Parathyroid adenoma (tissue), 2 donors: Measurements from ENCODE around the gene TMEM167B.

Source experiments
- H2AFZ ChIP-seq: fragments of 300-600 bp; sonication (generic); one replicate; pipeline ENCODE4 v1.7.0; 2017; ENCODE audit warnings: antibody characterized with exemption, mild to moderate bottlenecking
- H3K27ac ChIP-seq: fragments of 300-600 bp; sonication (generic); one replicate; pipeline ENCODE4 v1.7.0; 2017
- H3K27me3 ChIP-seq: fragments of 300-600 bp; sonication (generic); one replicate; pipeline ENCODE4 v1.7.0; 2017; ENCODE audit warnings: low read length; ENCODE audit not compliant: control insufficient read depth, insufficient read depth
- H3K36me3 ChIP-seq: fragments of 300-600 bp; sonication (generic); one replicate; pipeline ENCODE4 v1.7.0; 2017; ENCODE audit warnings: low read length; ENCODE audit not compliant: control insufficient read depth, insufficient read depth
- H3K4me1 ChIP-seq: fragments of 300-600 bp; sonication (generic); one replicate; pipeline ENCODE4 v1.7.0; 2017; ENCODE audit warnings: control low read depth
- H3K4me2 ChIP-seq: fragments of 300-600 bp; sonication (generic); one replicate; pipeline ENCODE4 v1.7.0; 2017; ENCODE audit warnings: low read length
- H3K4me3 ChIP-seq: fragments of 300-600 bp; sonication (generic); one replicate; pipeline ENCODE4 v1.7.0; 2017; ENCODE audit warnings: low read depth, low read length
- H3K79me2 ChIP-seq: fragments of 300-600 bp; sonication (generic); one replicate; pipeline ENCODE4 v1.7.0; 2017; ENCODE audit warnings: control low read depth
- H3K9ac ChIP-seq: fragments of 300-600 bp; sonication (generic); one replicate; pipeline ENCODE4 v1.7.0; 2017; ENCODE audit warnings: mild to moderate bottlenecking
- H3K9me3 ChIP-seq: fragments of 300-600 bp; sonication (generic); one replicate; pipeline ENCODE4 v1.7.0; 2017; ENCODE audit warnings: low read length; ENCODE audit not compliant: control insufficient read depth
- TF ChIP-seq, protein P1 (sequence below): fragments of 300-600 bp; sonication (generic); IDR thresholded peaks from one replicate; pipeline ENCODE4 v1.7.0; 2017; ENCODE audit warnings: antibody characterized with exemption, mild to moderate bottlenecking
- donor health status: primary hyperparathyroidism.

Gene TMEM167B

GRCh38 chr1:109114342-109114674 is 23.7 kb downstream of the TMEM167B start:
- peak overlapping the region; percentile 58 for H3K4me2 ChIP-seq
- no peaks in the 10 kb centered on the region for H3K9me3 ChIP-seq
- H3K79me2 ChIP-seq = no peaks in the 10 kb centered on the region
- peaks cover 8% of the 10 kb centered on the region for H3K4me1 ChIP-seq
- TF ChIP-seq, protein P1, sequence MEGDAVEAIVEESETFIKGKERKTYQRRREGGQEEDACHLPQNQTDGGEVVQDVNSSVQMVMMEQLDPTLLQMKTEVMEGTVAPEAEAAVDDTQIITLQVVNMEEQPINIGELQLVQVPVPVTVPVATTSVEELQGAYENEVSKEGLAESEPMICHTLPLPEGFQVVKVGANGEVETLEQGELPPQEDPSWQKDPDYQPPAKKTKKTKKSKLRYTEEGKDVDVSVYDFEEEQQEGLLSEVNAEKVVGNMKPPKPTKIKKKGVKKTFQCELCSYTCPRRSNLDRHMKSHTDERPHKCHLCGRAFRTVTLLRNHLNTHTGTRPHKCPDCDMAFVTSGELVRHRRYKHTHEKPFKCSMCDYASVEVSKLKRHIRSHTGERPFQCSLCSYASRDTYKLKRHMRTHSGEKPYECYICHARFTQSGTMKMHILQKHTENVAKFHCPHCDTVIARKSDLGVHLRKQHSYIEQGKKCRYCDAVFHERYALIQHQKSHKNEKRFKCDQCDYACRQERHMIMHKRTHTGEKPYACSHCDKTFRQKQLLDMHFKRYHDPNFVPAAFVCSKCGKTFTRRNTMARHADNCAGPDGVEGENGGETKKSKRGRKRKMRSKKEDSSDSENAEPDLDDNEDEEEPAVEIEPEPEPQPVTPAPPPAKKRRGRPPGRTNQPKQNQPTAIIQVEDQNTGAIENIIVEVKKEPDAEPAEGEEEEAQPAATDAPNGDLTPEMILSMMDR = no peak
- no peak overlapping the region for H3K9ac ChIP-seq
- H3K36me3 ChIP-seq = no peaks in the 10 kb centered on the region
- peak overlapping the region; percentile 74 for H2AFZ ChIP-seq
- H3K27ac ChIP-seq = peak overlapping the region; percentile 47
- H3K4me3 ChIP-seq = no peak overlapping the region
- no peaks in the 10 kb centered on the region for H3K27me3 ChIP-seq

DNA sequence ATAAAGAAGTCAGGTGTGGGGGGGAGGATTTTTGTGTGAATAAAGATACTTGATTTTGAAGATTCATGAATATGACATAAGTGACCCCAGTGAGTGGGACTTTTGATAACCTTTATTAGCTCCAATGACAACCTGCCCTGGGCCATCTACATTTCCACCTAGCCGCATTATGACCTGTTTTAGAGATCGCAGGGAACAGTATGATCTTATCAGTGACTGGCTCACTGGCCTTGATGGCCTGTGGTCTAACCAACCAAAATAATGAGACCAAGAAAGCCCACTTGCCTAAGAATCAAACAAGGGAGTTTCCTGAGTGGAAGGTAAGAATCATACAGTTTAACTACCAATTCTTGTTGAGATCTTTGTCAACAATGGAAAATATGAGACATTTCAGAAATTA is 25.1 kb downstream of the TMEM167B start:
- Histone ChIP-seq H2AFZ (no peak overlapping the region), H3K9ac (no peak overlapping the region), H3K9me3 (no peaks in the 10 kb centered on the region), H3K79me2 (no peaks in the 10 kb centered on the region), H3K27me3 (no peaks in the 10 kb centered on the region), H3K36me3 (no peaks in the 10 kb centered on the region), H3K4me2 (no peak overlapping the region), H3K4me1 (peaks cover 8% of the 10 kb centered on the region), H3K27ac (no peak overlapping the region), H3K4me3 (no peak overlapping the region)
- TF ChIP-seq, protein P1 = no peak

DNA sequence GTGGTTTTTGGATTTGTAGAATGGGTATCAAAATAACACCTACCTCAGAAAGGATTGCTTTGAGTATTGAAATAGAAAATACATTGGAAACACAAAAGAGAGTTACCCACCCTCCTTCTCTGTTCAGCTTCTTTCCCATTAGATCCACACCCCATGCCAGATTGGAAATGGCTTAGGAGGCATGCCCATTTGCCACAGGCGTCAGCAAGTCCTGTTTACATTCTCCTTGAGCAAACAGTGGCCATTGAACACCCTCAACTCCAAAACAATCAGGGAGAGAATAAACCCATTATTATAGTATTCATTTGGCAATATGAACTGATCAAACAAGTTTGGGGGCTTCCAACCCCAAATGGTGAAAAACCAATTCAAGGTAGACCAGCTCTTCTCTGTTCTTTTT is 25.7 kb downstream of the TMEM167B start:
- TF ChIP-seq, protein P1 = no peak
- Histone ChIP-seq H3K36me3 (no peaks in the 10 kb centered on the region), H3K4me2 (no peak overlapping the region), H2AFZ (no peak overlapping the region), H3K79me2 (no peaks in the 10 kb centered on the region), H3K9me3 (no peaks in the 10 kb centered on the region), H3K4me1 (peaks cover 8% of the 10 kb centered on the region), H3K4me3 (no peak overlapping the region), H3K9ac (no peak overlapping the region), H3K27me3 (no peaks in the 10 kb centered on the region), H3K27ac (no peak overlapping the region)

- Histone ChIP-seq H2AFZ (no peak overlapping the region), H3K9ac (no peak overlapping the region), H3K4me3 (no peak overlapping the region), H3K4me1 (peaks cover 5% of the 10 kb centered on the region), H3K27ac (no peak overlapping the region), H3K9me3 (no peaks in the 10 kb centered on the region), H3K27me3 (no peaks in the 10 kb centered on the region), H3K36me3 (no peaks in the 10 kb centered on the region), H3K79me2 (peaks cover 3% of the 10 kb centered on the region), H3K4me2 (no peak overlapping the region)
- TF ChIP-seq, protein P1 = no peak
These were observed 27.5 kb downstream of the TMEM167B start for GRCh38 chr1:109118089-109118488.

GRCh38 chr1:109120356-109120755 is 29.8 kb downstream of the TMEM167B start:
- H2AFZ ChIP-seq = no peak overlapping the region

More at GRCh38 chr1:109120356-109120755, 29.8 kb downstream of the TMEM167B start:
- Histone ChIP-seq H3K4me3 (no peak overlapping the region), H3K27me3 (no peaks in the 10 kb centered on the region), H3K4me1 (peaks cover 5% of the 10 kb centered on the region), H3K27ac (no peak overlapping the region), H3K36me3 (no peaks in the 10 kb centered on the region), H3K79me2 (peaks cover 6% of the 10 kb centered on the region), H3K9me3 (no peaks in the 10 kb centered on the region), H3K4me2 (no peak overlapping the region), H3K9ac (no peak overlapping the region)
- TF ChIP-seq, protein P1 = no peak
